Ovary (tissue), 9 donors: ENCODE measurements around the gene COX4I1. TPM values are rescaled to one million over a fixed set of nuclear protein-coding genes. Genes with fewer than 3 reads are reported as not detected.

Experiments used
- DNase-seq, 5 donors: peaks; one replicate each; pipeline ENCODE4 v3.0.0-alpha.2; 2019 to 2020
- H3K27ac ChIP-seq, 2 donors: fragments of 200-600 bp; one replicate each; pipeline versions ENCODE4 v1.5.1 to v1.8.0; 2019 to 2022
- H3K27me3 ChIP-seq: fragments of 200-600 bp; one replicate; pipeline ENCODE4 v1.8.0; 2022
- H3K36me3 ChIP-seq: fragments of 200-600 bp; sonication (generic); one replicate; pipeline ENCODE4 v1.5.1; 2019
- H3K4me1 ChIP-seq: one replicate; pipeline ENCODE4 v1.8.1; 2013; ENCODE audit warnings: mild to moderate bottlenecking, moderate library complexity; ENCODE audit not compliant: insufficient read depth
- H3K4me3 ChIP-seq: fragments of 200-600 bp; sonication (generic); one replicate; pipeline ENCODE4 v1.5.1; 2017
- H3K9me3 ChIP-seq, 2 donors: fragments of 200-600 bp in 1 of 2; sonication (generic) in 1 of 2; one replicate each; pipeline versions ENCODE4 v1.5.1 to v1.8.1; 2013 to 2019; ENCODE audit warnings: mild to moderate bottlenecking in 1 of 2, moderate library complexity in 1 of 2
- CTCF ChIP-seq, 3 donors: fragments of 450-650 bp in 2 of 3; fragments of 200-600 bp in 1 of 3; IDR thresholded peaks; one replicate each; pipeline versions ENCODE4 v1.5.1 to v1.8.0; 2016 to 2022; ENCODE audit warnings: antibody characterized with exemption in 3 of 3, mild to moderate bottlenecking in 1 of 3
- EP300 ChIP-seq: sonication (generic); formaldehyde crosslinking; IDR thresholded peaks from one replicate; pipeline ENCODE4 v1.6.1; 2017; ENCODE audit warnings: antibody characterized with exemption
- POLR2A ChIP-seq: fragments of 450-650 bp; IDR thresholded peaks from one replicate; pipeline ENCODE4 v1.6.1; 2017; ENCODE audit warnings: antibody characterized with exemption, mild to moderate bottlenecking, moderate library complexity
- WGBS, 3 donors: extraction: QIAGEN DNeasy Blood & Tissue Kit in 1 of 3; methylation state at CpG; one replicate each; pipeline versions ENCODE4 v1.1.5 to v1.1.7; 2013 to 2017; 5-methylcytosine and 5-hydroxymethylcytosine counted together
- intact Hi-C, 4 donors: fragments of 100-400 bp; cut with DNase I; formaldehyde crosslinking; loops; one replicate each; pipeline versions ENCODE4 v1.11.0 to v1.15.1; 2022 to 2023
- polyA plus RNA-seq, 2 donors: library from polyadenylated mRNA; stranded (reverse); fragments of 200-250 nt in 1 of 2; fragments of 350-450 nt in 1 of 2; fragmentation: Illumina TruSeq in 1 of 2; extraction: RNeasy Lipid Tissue Mini Kit (QIAGEN cat#74804) in 1 of 2; gene quantifications; one replicate each; pipeline ENCODE4 v1.2.3, GENCODE V29; 2013 to 2014
- small RNA-seq: library from RNA; depleted of rRNA; stranded (forward); fragments of <200 nt; gene quantifications from one replicate; pipeline ENCODE3, GENCODE V24; 2016
- total RNA-seq, 7 donors: library from RNA; depleted of rRNA in 2 of 7; stranded (reverse); fragments of >200 nt in 2 of 7; fragmentation: NEBNext Ultra II Directional in 3 of 7; extraction: Animal tissue kit (Norgen Biotek cat#: 25700) in 3 of 7; gene quantifications; one replicate each; pipeline versions ENCODE4 v1.1.0 to v1.2.4, GENCODE V29; 2016 to 2023
- donor health status: DM: no; HTN: no; CAD: no; lungs with moderate emphysema.
- donor health status: DM: no; HTN: no; CAD: no.
- donor health status: Bipolar disorder and iron deficiency.
- donor health status: DM: yes; HTN: yes; CAD: no.
- donor health status: DM: no; HTN: no; CAD: no.
- donor health status: DM: yes; HTN: yes; CAD: no.

Gene COX4I1
- total and polyA plus RNA-seq, 9 donors = 378 to 750 (median 471) TPM

DNA sequence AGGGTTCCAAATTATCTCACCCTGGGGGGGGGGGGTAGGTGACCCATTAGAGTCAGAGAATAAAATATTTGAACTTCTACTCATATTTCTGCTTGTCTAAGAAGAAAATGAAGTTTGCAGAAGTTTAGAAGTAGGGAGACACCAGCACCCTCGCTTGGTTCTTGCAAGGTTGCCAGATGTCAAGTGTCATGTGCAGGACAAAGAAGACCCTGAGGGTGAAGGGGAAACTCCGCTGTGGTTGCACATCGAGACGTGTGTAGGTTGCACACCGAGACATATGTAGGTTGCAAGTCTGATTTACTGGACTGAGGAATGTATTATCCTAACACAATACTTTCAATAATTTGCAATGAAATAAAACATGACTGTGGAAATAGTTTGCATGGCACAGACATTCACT lies 57.1 kb downstream of the COX4I1 start:
- WGBS, 3 donors = 84 to 88% (median 86%) methylated on average over 5 of the region's 5 CpGs
- H3K4me1 ChIP-seq = no peaks in the 10 kb centered on the region
- TF ChIP-seq CTCF (IDR thresholded peaks at IDR 0.05) (no peak), POLR2A (no peak), EP300 (no peak)
- H3K36me3 ChIP-seq = no peaks in the 10 kb centered on the region
- no peak overlapping the region for H3K27ac ChIP-seq
- no peaks in the 10 kb centered on the region for H3K27me3 ChIP-seq
- intact Hi-C loops = no loop called here
- H3K4me3 ChIP-seq = no peak overlapping the region
- DNase-seq = no peak
- H3K9me3 ChIP-seq = no peaks in the 10 kb centered on the region

Small RNA genes lying within 50 kb of the gene (small RNA-seq; reads per million reads assigned to genes)
- gene RNU1-103P = not detected

Other genes starting within 250 kb of the COX4I1 start
- 100 to 1,000 TPM in 4 of 7 donors, 10 to 100 TPM in 3; 37.4 to 212 (median 130) TPM for gene GSE1, start 186.4 kb upstream of the COX4I1 start, total RNA-seq
- gene GSE1, start 186.4 kb upstream of the COX4I1 start, polyA plus RNA-seq = 10 to 100 TPM; 32.9 to 36.1 TPM
- gene GINS2, start 110.7 kb upstream of the COX4I1 start, total RNA-seq = 1 to 10 TPM in 3 of 7 donors, under 1 TPM in 4; 0.23 to 1.6 (median 0.95) TPM
- gene GINS2, start 110.7 kb upstream of the COX4I1 start, polyA plus RNA-seq = 1 to 10 TPM; 1.4 to 1.6 TPM
- gene C16orf74, start 48.6 kb upstream of the COX4I1 start, total RNA-seq = 1 to 10 TPM in 1 of 7 donors, under 1 TPM in 5, not detected in 1; 0.38 to 1.5 (median 0.60) TPM
- 1 to 10 TPM in 1 of 2 donors, not detected in 1; 1.2 TPM for gene C16orf74, start 48.6 kb upstream of the COX4I1 start, polyA plus RNA-seq
- 10 to 100 TPM; 16.6 to 32.5 (median 21.5) TPM for gene EMC8, start 151 bp upstream of the COX4I1 start, total RNA-seq
- 10 to 100 TPM in 1 of 2 donors, 1 to 10 TPM in 1; 9.4 to 15.0 TPM for gene EMC8, start 151 bp upstream of the COX4I1 start, polyA plus RNA-seq
- 1 to 10 TPM; 1.8 to 7.1 (median 3.6) TPM for gene IRF8, start 99.5 kb downstream of the COX4I1 start, total RNA-seq
- gene IRF8, start 99.5 kb downstream of the COX4I1 start, polyA plus RNA-seq = 10 to 100 TPM in 1 of 2 donors, 1 to 10 TPM in 1; 2.3 to 24.1 TPM